Trophoblast cell (in vitro differentiated cells and primary cell): ENCODE data around the gene TACC3.

Source experiments
- DNase-seq, 2 donors: peaks; one replicate each; pipeline ENCODE4 v3.0.0-alpha.2; 2016
- H2AFZ ChIP-seq: 2 replicates; pipeline ENCODE4 v1.6.1; 2013; ENCODE audit warnings: low read length, moderate library complexity, mild to moderate bottlenecking; ENCODE audit not compliant: insufficient read depth, poor library complexity
- H2AK5ac ChIP-seq: 2 replicates; pipeline ENCODE4 v1.6.1; 2013; ENCODE audit warnings: mild to moderate bottlenecking, low read length
- H2BK120ac ChIP-seq: 2 replicates; pipeline ENCODE4 v1.6.1; 2013; ENCODE audit warnings: low read length, mild to moderate bottlenecking, moderate library complexity; ENCODE audit not compliant: insufficient read depth, poor library complexity
- H2BK12ac ChIP-seq: 2 replicates; pipeline ENCODE4 v1.6.1; 2013; ENCODE audit warnings: mild to moderate bottlenecking, low read length, moderate library complexity
- H2BK5ac ChIP-seq: 2 replicates; pipeline ENCODE4 v1.6.1; 2013; ENCODE audit warnings: low read length, low read depth, moderate library complexity, mild to moderate bottlenecking; ENCODE audit not compliant: poor library complexity
- H3K14ac ChIP-seq: 2 replicates; pipeline ENCODE4 v1.6.1; 2013; ENCODE audit warnings: mild to moderate bottlenecking, low read length
- H3K18ac ChIP-seq: 2 replicates; pipeline ENCODE4 v1.6.1; 2013; ENCODE audit warnings: mild to moderate bottlenecking, low read length
- H3K23ac ChIP-seq: 2 replicates; pipeline ENCODE4 v1.6.1; 2013; ENCODE audit warnings: low read length
- H3K27ac ChIP-seq: 2 replicates; pipeline ENCODE4 v1.5.1; 2013; ENCODE audit warnings: low read depth, mild to moderate bottlenecking, inconsistent platforms, low read length, moderate library complexity
- H3K27me3 ChIP-seq: 2 replicates; pipeline ENCODE4 v1.6.1; 2013; ENCODE audit warnings: inconsistent platforms, mild to moderate bottlenecking, low read length, moderate library complexity; ENCODE audit not compliant: insufficient read depth
- H3K36me3 ChIP-seq, 2 experiments: 1 replicate in 1 of 2; 2 replicates in 1 of 2; pipeline ENCODE4 v1.6.1; 2013; ENCODE audit warnings: low read length in 2 of 2, mild to moderate bottlenecking in 2 of 2, moderate library complexity in 1 of 2; ENCODE audit not compliant: insufficient read depth in 2 of 2, control insufficient read depth in 1 of 2
- H3K4ac ChIP-seq: 2 replicates; pipeline ENCODE4 v1.6.1; 2013; ENCODE audit warnings: low read depth, mild to moderate bottlenecking, low read length, moderate library complexity
- H3K4me1 ChIP-seq, 2 experiments: 1 replicate in 1 of 2; 2 replicates in 1 of 2; pipeline ENCODE4 v1.6.1; 2013; ENCODE audit warnings: low read length in 2 of 2, mild to moderate bottlenecking in 2 of 2, moderate library complexity in 1 of 2; ENCODE audit not compliant: insufficient read depth in 2 of 2, control insufficient read depth in 1 of 2
- H3K4me2 ChIP-seq: 2 replicates; pipeline ENCODE4 v1.6.1; 2013; ENCODE audit warnings: inconsistent platforms, mild to moderate bottlenecking, low read length, moderate library complexity
- H3K4me3 ChIP-seq: 2 replicates; pipeline ENCODE4 v1.5.1; 2013; ENCODE audit warnings: mild to moderate bottlenecking, low read depth, low read length, inconsistent platforms
- H3K79me1 ChIP-seq: one replicate; pipeline ENCODE4 v1.6.1; 2013; ENCODE audit warnings: low read length
- H3K79me2 ChIP-seq: 2 replicates; pipeline ENCODE4 v1.6.1; 2013; ENCODE audit warnings: low read length, mild to moderate bottlenecking; ENCODE audit not compliant: control insufficient read depth, insufficient read depth, poor library complexity
- H3K9ac ChIP-seq: 2 replicates; pipeline ENCODE4 v1.6.1; 2013; ENCODE audit warnings: mild to moderate bottlenecking, low read length
- H3K9me3 ChIP-seq: 2 replicates; pipeline ENCODE4 v1.6.1; 2013; ENCODE audit warnings: low read depth, mild to moderate bottlenecking, control low read depth, inconsistent platforms, low read length; ENCODE audit not compliant: insufficient read depth
- H4K12ac ChIP-seq: 2 replicates; pipeline ENCODE4 v1.6.1; 2013; ENCODE audit warnings: low read depth, mild to moderate bottlenecking, low read length, moderate library complexity
- H4K8ac ChIP-seq: 2 replicates; pipeline ENCODE4 v1.6.1; 2013; ENCODE audit warnings: low read depth, mild to moderate bottlenecking, low read length, moderate library complexity
- H4K91ac ChIP-seq: one replicate; pipeline ENCODE4 v1.6.1; 2013; ENCODE audit warnings: low read depth, mild to moderate bottlenecking, low read length, moderate library complexity
- WGBS: extraction: QIAGEN DNeasy Blood & Tissue Kit; methylation state at CpG from one replicate; pipeline ENCODE4 v1.1.7; 2013; ENCODE audit warnings: missing lambda C conversion rate; ENCODE audit not compliant: insufficient read length, insufficient coverage; ENCODE audit errors: extremely low coverage; 5-methylcytosine and 5-hydroxymethylcytosine counted together

TACC3 gene

DNA sequence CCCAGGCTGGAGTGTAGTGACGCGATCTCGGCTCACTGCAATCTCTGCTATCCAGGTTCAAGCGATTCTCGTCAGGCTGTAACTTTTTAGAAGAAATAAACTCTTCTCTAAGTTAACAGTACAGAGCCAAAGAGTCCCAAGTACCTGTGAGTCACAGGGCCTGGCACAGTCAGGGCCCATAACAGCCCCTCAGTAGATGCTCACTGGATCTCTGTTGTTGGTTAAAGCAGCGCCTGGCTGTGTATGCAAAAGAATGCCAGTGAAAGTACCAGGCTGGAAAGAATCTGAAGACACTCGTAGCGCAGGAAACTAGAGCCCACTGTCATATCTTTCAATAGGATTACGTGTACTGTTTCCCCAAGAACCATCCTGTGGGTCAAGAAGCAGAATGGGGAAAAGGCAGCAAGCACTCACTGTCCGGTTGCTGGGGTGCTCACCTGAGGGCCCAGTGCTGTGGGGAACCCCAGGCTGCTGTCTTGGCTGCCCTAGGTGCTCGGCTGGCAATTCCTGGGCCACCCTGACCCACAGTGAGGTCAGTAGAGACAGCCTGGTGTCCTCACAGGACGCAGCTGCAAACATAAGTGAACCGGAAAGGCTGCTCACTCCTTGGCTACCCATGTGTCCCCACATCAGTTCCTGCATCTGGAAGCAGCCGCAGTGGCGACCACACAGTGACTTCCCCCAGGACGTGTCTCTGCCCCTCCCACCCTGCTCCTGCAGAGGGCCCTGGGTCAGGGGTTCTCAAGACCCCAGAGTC lies 6.1 kb upstream of the TACC3 start:
- Histone ChIP-seq H2BK12ac (no peak overlapping the region), H3K79me1 (peaks cover 16% of the 10 kb centered on the region), H4K8ac (no peak overlapping the region), H3K27me3 (no peaks in the 10 kb centered on the region), H3K9me3 (no peaks in the 10 kb centered on the region), H2BK5ac (no peak overlapping the region), H3K4me1 (peaks cover 13 to 18% of the 10 kb centered on the region in 2 experiments), H3K14ac (no peak overlapping the region), H3K79me2 (peaks cover 22% of the 10 kb centered on the region), H3K18ac (no peak overlapping the region), H2AFZ (no peak overlapping the region), H3K36me3 (peaks cover 21 to 29% of the 10 kb centered on the region in 2 experiments), H4K91ac (no peak overlapping the region), H2BK120ac (no peak overlapping the region), H3K4me2 (no peak overlapping the region), H3K9ac (no peak overlapping the region), H3K4ac (no peak overlapping the region), H2AK5ac (no peak overlapping the region), H3K23ac (no peak overlapping the region), H3K4me3 (no peak overlapping the region), H3K27ac (no peak overlapping the region), H4K12ac (no peak overlapping the region)
- no CpG with 5 or more reads among the region's 16 CpGs for WGBS
- DNase-seq: no peak

DNA sequence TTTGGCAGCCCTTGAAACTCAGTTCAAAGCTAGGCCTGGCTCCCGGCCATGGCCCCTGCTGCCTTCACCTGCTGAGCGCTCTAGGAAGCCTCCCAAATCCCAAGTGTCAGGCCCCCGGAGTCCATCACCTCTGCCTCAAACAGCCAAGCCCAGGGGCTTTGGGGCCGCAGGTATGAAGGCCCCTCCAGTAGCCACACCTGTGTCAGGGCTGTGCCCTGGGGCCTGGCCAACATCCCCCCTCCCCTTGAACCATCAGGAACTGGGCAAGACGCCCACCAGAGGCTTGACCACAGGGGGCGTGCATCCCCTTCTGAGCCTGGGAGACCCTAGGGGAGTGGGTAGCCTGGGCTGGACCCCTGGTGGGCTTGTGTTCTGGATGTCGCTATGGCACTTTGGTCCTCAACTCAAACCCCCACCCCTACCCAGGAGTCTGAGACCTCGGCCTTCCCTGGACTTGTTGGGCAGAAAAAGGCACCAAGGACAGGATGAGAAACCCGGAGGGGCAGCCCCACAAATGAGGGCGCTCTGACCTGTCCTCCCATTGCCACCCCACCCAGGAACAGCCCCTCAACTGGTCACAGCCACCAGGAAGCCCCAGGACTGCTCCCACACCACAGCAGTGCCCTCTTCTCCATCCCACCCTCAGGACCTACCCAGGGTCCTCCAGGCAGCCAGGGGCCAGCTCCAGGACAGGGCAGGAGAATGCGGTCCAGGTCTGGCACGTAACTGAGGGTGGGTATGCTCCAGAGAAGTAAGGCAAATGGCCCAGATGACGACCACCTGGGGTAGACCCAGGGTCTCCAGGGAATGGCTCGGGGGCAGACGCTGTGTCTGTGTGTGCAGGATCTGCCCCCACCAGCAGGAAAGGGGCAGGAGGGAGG lies 5.0 kb upstream of the TACC3 start:
- H3K79me2 ChIP-seq: peaks cover 22% of the 10 kb centered on the region
- no peak overlapping the region for H3K23ac ChIP-seq
- no peak overlapping the region for H3K27ac ChIP-seq
- H3K18ac ChIP-seq: no peak overlapping the region
- H4K91ac ChIP-seq: no peak overlapping the region
- no peak overlapping the region for H3K4me3 ChIP-seq
- no peak overlapping the region for H4K8ac ChIP-seq
- H2BK5ac ChIP-seq: no peak overlapping the region
- peaks cover 21 to 27% of the 10 kb centered on the region in 2 experiments for H3K36me3 ChIP-seq
- no peak overlapping the region for H3K9ac ChIP-seq
- H3K4ac ChIP-seq: no peak overlapping the region
- no peak overlapping the region for H2AK5ac ChIP-seq
- no peaks in the 10 kb centered on the region for H3K9me3 ChIP-seq
- no peaks in the 10 kb centered on the region for H3K27me3 ChIP-seq
- no peak overlapping the region for H3K14ac ChIP-seq
- peaks cover 11 to 13% of the 10 kb centered on the region in 2 experiments for H3K4me1 ChIP-seq
- no peak overlapping the region for H4K12ac ChIP-seq
- no CpG with 5 or more reads among the region's 15 CpGs for WGBS
- H3K4me2 ChIP-seq: no peak overlapping the region
- H2BK12ac ChIP-seq: no peak overlapping the region
- no peak overlapping the region for H2AFZ ChIP-seq
- peaks cover 22% of the 10 kb centered on the region for H3K79me1 ChIP-seq
- no peak for DNase-seq
- H2BK120ac ChIP-seq: no peak overlapping the region

GRCh38 chr4:1717129-1718094 lies 3.9 kb upstream of the TACC3 start:
- DNase-seq: no peak
- no peak overlapping the region for H3K27ac ChIP-seq
- H3K4me3 ChIP-seq: no peak overlapping the region
- H3K4ac ChIP-seq: no peak overlapping the region
- H3K14ac ChIP-seq: no peak overlapping the region
- H3K4me1 ChIP-seq: peaks cover 13 to 18% of the 10 kb centered on the region in 2 experiments
- H3K79me1 ChIP-seq: peaks cover 12% of the 10 kb centered on the region
- H2BK120ac ChIP-seq: no peak overlapping the region
- H3K4me2 ChIP-seq: no peak overlapping the region
- no peak overlapping the region for H4K8ac ChIP-seq
- no peaks in the 10 kb centered on the region for H3K27me3 ChIP-seq
- H4K91ac ChIP-seq: no peak overlapping the region
- no peaks in the 10 kb centered on the region for H3K9me3 ChIP-seq
- H2BK5ac ChIP-seq: no peak overlapping the region
- no peak overlapping the region for H3K18ac ChIP-seq
- H4K12ac ChIP-seq: no peak overlapping the region
- H3K36me3 ChIP-seq: peaks cover 21 to 27% of the 10 kb centered on the region in 2 experiments
- no peak overlapping the region for H2AK5ac ChIP-seq
- no CpG with 5 or more reads among the region's 32 CpGs for WGBS
- no peak overlapping the region for H3K23ac ChIP-seq
- peaks cover 21% of the 10 kb centered on the region for H3K79me2 ChIP-seq
- H2AFZ ChIP-seq: no peak overlapping the region
- no peak overlapping the region for H2BK12ac ChIP-seq
- H3K9ac ChIP-seq: no peak overlapping the region
